Activated T-helper 1 cell treated with anti-CD3 and anti-CD28 coated beads, Interleukin-2, amount 50 U/mL, for 16 hours (primary cell): ENCODE data around the gene GASK1A.

Experiments used
- DNase-seq, 2 donors: peaks; one replicate each; pipeline ENCODE4 v3.0.0-alpha.2; 2020; ENCODE audit warnings: low read depth in 1 of 2, low spot score in 1 of 2

The GASK1A gene

GRCh38 chr3:42982645-42983412 is 3.7 kb downstream of the GASK1A start:
- no peak for DNase-seq

- no peak for DNase-seq
Measured at GRCh38 chr3:42983927-42984326, 4.8 kb downstream of the GASK1A start.

GRCh38 chr3:42984701-42985100 is 5.6 kb downstream of the GASK1A start:
- DNase-seq: no peak

- DNase-seq: no peak
Measured at GRCh38 chr3:42988097-42988496, 9.0 kb downstream of the GASK1A start.

DNA sequence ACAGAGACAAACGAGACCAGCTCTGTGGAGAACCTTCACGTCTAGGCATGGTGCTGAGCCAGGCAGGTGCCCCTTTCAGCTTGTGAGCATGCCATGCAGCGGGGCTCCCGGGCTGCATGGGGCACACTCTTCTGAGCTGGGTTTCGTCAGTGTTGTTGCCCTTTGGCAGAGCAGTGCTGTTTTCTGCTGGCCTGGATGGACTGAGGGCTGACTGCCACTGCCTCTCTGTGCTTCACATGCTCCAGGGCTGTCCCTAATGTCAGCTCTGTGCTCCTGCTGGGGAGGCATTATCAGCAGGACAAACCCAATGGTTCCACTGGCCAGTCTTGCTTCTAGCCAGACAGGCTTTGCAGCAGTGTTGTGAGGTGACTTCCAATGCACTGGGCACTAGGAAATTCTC is 9.5 kb downstream of the GASK1A start:
- DNase-seq: no peak

DNA sequence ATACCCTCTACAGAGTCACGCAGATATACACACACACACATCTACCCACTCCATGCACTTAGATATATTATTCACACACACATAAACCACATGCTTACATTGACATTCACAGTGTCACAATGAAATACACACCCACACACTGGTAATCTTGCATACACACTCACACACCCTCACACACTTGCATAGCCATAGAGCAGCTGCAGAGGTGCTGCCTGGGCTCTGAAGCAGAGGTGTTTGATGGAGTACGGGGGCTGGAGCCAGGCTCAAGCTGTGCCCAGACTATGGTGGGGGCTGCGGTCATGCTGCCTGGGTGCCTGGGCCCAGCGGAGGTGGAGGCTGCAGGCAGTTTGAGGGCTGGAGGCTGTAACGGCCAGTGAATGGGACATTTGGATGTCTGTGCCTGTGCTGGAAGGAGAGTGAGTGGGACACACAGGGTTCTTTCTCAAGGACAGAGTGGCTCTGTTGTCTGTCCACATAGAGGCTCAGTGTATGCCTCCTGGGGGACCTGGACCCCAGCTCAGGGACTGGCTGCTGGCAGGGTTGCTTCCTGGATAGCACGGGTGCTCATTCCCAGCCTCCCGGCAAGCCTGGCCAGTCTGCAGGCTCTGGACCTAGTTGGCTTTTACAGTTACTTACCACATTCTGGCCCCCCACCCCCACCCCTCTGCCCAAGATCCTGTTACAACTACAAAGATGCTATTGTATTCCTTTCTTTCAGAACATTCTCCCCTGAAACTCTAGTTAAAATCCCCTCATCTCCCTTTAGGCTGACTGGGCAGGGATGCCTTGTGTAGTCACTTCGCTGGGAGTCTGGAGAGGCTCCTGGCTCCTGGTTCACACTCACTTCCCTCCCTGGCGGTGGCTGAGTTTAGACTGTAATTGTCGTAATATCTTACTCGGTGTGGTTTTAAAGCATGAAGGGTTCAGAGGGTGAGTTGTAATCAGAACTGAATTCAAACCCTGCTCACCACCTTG is 12.5 kb downstream of the GASK1A start:
- DNase-seq: no peak

- DNase-seq: no peak
Measured at GRCh38 chr3:42994595-42994994, 15.5 kb downstream of the GASK1A start.

DNA sequence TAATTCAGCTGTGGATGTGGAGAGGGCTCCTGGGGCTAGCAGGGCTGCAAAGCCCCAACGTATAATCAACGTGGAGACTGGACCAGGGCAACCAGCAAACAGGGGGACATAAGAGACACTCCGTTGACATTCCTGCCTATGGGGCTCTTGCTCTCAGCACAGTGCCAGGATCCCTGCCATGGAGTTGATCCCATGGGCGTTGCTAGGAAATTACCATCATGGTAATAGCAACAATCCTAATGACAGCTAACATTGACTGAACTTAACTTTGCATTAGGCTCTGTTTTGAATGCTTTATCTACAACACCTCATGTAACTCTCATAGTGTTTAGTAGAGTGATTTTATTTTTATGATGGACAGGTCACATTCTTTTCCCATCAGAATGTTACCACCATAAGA is 16.9 kb downstream of the GASK1A start:
- DNase-seq: no peak

- no peak for DNase-seq
Measured at GRCh38 chr3:42996633-42997075, 17.5 kb downstream of the GASK1A start.

DNA sequence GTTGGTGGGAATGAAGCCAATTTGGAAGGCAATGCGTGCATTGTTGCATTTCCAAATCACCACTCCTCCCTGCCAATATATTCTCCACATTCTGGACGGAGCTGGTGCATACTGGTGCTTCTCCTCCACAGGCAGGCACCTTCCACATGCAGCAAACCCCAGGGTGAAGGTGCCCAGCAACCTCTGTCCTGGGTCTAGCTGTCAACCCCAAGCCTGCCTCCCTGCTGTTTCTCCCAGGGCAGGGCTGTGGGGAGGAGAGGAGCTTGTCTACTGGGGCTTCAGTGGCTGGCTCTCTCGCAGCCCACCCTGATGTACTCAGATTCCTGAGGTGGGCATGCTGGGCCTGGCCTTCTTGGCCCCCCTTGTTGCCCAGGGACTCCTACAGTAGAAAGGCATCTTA is 20.1 kb downstream of the GASK1A start:
- DNase-seq: no peak

DNA sequence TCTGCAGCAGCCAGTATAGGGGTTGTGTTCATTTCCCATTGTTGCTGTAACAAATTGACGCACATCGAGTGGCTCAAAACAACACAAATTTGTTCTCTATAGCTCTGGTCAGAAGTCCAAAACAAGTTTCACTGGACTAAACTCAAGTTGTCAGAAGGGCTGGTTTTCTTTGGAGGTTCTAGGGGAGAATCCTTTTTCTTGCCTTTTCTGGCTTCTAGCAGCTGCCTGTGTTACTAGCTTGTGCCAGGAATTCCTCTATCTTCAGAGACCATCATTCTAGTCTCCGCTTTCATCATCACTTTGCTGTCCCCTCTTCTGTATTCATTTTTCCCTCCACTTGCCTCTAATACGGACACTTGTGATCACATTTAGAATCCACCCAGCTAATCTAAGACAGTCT is 20.5 kb downstream of the GASK1A start:
- DNase-seq: no peak

- DNase-seq: no peak
Measured at GRCh38 chr3:43000387-43000786, 21.3 kb downstream of the GASK1A start.

- DNase-seq: no peak
Measured at GRCh38 chr3:43001094-43001553, 22.0 kb downstream of the GASK1A start.

- DNase-seq: no peak
Measured at GRCh38 chr3:43001556-43002121, 22.5 kb downstream of the GASK1A start.

DNA sequence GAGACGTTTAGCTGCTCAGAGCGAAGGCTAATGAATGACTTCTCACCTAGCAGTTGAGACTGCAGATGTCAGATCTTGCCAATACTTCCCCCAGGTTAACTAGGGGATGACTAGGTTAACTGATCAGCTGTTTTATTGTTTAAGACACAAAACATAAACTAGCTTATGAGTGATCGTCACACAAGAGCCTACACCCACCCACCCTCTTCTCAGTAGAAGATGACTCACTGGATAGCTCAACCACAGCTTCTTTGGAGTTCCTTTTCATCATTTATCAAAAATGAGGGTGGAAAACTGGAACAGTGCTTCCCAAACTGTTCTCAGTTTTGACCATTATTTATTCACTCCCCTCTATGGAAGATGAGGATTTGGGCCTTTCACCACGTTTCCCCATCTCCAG is 25.2 kb downstream of the GASK1A start:
- DNase-seq: no peak

- no peak for DNase-seq
Measured at GRCh38 chr3:43005253-43005652, 26.1 kb downstream of the GASK1A start.

DNA sequence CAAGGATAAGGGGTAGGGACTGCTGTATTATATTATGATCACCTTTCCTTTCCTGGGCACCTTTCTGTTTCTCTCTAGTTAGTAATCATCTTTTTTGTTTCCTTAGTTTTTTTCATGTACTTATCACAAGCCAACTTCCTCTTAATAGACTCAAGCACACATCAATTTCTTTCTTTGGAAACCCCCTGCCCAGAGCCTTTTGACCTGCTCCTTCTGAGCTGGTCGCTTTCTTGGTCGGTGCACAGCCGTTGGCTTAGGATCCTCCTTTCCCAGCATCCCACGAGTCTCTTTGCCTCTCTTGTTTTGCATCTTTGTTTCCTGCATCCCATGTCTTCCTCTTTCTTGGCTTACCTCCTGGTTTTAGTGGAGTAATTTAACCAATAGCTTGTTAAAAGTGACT is 26.9 kb downstream of the GASK1A start:
- DNase-seq: no peak

- DNase-seq: no peak
Measured at GRCh38 chr3:43006825-43007224, 27.7 kb downstream of the GASK1A start.

DNA sequence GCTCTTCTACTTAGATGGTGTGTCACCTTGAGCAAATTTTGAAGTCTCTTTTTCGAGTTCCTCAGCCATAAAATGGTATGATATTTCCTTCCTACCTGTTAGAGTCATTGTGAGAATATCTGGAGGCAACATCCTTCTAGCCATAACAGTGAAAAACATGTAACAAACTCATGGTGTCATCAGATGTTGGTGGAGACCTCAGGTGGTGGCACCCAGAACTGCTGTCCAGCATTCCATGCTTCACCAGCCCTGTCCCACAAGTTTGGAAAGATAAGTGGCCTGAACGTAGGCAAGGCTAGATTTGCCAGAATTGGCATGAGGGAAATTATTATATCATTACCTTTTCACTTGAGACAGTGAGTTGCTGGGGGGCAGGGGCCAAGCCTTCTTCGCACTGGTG is 30.4 kb downstream of the GASK1A start:
- no peak for DNase-seq

DNA sequence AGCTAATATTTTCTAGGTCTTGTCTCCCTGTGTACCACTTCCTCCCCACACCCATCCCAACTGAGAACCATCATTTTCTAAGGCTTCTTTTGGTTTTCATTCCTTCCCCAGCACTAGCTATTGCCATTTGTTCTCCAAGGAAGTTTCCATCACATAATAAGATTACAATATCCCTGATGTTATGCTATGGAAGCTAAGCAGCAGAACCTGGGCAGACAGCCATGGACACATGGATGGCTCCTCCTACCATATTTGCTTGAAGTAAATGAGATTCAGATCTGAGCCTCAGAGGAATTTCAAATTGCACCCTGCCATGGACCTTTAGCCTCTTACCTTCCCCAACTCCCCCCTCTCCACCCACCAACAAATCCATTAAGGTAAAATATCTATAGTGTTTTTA is 31.5 kb downstream of the GASK1A start:
- DNase-seq: no peak

DNA sequence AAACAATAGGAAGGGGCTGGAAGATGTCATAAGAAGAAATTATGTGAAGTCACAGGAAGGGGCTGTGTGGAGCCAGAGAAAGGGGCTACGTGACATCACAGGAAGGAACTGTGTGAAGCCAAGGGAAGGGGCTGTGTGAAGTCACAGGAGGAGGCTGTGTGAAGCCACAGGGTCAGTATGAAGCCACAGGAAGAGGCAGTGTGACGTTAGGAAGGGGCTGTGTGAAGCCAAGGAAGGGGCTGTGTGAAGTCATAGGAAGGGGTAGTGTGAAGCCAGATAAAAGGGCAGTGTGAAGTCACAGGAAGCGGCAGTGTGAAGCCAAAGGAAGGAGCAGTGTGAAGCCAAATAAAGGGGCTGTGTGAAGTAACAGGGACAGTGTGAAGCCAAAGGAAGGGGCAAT is 32.5 kb downstream of the GASK1A start:
- no peak for DNase-seq

- no peak for DNase-seq
Measured at GRCh38 chr3:43012174-43012573, 33.1 kb downstream of the GASK1A start.
